HL-60 (cell line): Measurements from ENCODE around the gene BTF3.
A peak's percentile ranks its signal among the peaks of the same experiment; 100 is the strongest.

Source experiments
- DNase-seq, 2 experiments: peaks; one replicate each; pipeline ENCODE4 v3.0.0-alpha.2; 2010 to 2020; ENCODE audit warnings: low read depth in 1 of 2, low spot score in 1 of 2
- H3K27ac ChIP-seq: fragments of 250-450 bp; sonication (Bioruptor Pico); replicated peaks from 2 replicates; pipeline ENCODE4 v1.5.1; 2020; ENCODE audit warnings: mild to moderate bottlenecking, moderate library complexity
- H3K27me3 ChIP-seq: fragments of 250-450 bp; sonication (Bioruptor Pico); 2 replicates; pipeline ENCODE4 v1.5.1; 2021; ENCODE audit warnings: mild to moderate bottlenecking, moderate library complexity; ENCODE audit not compliant: insufficient read depth, poor library complexity, severe bottlenecking
- H3K4me3 ChIP-seq: replicated peaks from 2 replicates; pipeline ENCODE4 v1.5.1; 2011; ENCODE audit warnings: mild to moderate bottlenecking, control low read depth, low read length; ENCODE audit not compliant: insufficient read depth
- CTCF ChIP-seq: IDR thresholded peaks from one replicate; pipeline ENCODE4 v1.5.1; 2011; ENCODE audit warnings: low read length, control low read depth, inconsistent platforms; ENCODE audit not compliant: insufficient read depth
- GABPA ChIP-seq: IDR thresholded peaks from 2 replicates; pipeline ENCODE4 v1.6.1; 2012; ENCODE audit warnings: low read depth
- POLR2AphosphoS5 ChIP-seq: IDR thresholded peaks from 2 replicates; pipeline ENCODE4 v1.6.1; 2012; ENCODE audit warnings: low read depth
- REST ChIP-seq: IDR thresholded peaks from 2 replicates; pipeline ENCODE4 v1.6.1; 2012; ENCODE audit warnings: low read depth; ENCODE audit not compliant: insufficient replicate concordance
- SPI1 ChIP-seq: IDR thresholded peaks from 2 replicates; pipeline ENCODE4 v1.6.1; 2012; ENCODE audit warnings: low read depth, mild to moderate bottlenecking, borderline replicate concordance
- long read RNA-seq: library from polyadenylated mRNA; unstranded; transcript quantifications from one replicate; pipeline ENCODE4 v2.0.0, GENCODE V29; 2020

The BTF3 gene
- long read RNA-seq, transcript BTF3-201 (6 exons, 897 nt), result major isoform, 965 of 1,158 reads
- long read RNA-seq, transcript BTF3-202 (6 exons, 1,237 nt), result minor isoform, 176 of 1,158 reads
- long read RNA-seq, partial matches to known transcripts, result 4 of 1,158 reads
- long read RNA-seq, other reads (novel, unspliced or antisense), result 11 of 1,158 reads

- peak; percentile 79 to 92 for DNase-seq
- H3K4me3 ChIP-seq, result peak within 1 kb of the TSS; percentile 76
- no peaks in the 10 kb centered on the region for H3K27me3 ChIP-seq
- TF ChIP-seq POLR2AphosphoS5 (peak; percentile 85), CTCF (no peak), REST (peak; percentile 50), SPI1 (peak; percentile 38; the same call in 1 of the 2 replicates), GABPA (peak; percentile 79)
- peak within 1 kb of the TSS; percentile 96 for H3K27ac ChIP-seq
Observed at GRCh38 chr5:73498057-73498992, at the start of gene BTF3. BTF3 (plus strand) TSS chr5:73498442; CDS start chr5:73498668, 226 bp downstream.

DNA sequence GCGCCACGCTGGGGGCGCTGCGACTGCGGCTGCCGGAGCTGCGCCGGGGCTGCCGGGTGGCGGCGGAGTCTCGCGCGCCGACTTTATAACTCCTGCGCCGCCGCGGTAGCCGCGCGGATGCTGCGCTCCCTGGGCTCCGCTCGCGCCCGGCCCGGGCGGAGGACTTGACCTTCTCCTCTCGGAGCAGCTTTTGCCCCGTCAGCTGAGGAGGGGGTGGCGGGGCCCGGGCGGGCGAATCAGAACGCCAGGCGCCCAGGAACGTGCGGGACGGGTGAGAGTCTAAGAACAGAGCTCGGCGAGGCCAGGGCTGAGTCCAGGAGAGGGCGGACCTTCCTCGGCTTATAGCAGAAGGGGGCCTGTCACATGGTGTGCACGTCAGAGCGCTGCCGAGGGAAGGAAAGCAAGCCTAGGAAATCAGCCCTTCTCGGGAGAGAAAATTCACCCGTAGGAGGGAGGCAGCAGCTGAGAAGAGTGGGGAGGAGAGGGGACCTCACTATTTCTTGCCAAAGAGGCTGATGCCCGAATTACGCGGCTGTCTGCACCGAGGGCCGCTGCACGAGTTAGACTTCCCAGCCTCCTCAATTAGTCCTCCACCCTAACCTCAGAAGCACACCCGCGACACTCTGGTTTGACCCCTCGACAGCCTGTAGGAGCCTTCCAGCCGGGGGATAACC lies 49.6 kb upstream of the BTF3 start, which contains the start of gene FOXD1:
TSS of gene FOXD1 (minus strand) at position 315 of the 674 bp plus-strand sequence. CDS start 415 bp downstream, outside the sequence.
- no peak within 1 kb of the TSS for H3K27ac ChIP-seq
- H3K27me3 ChIP-seq, result peaks cover 30% of the 10 kb centered on the region
- peak within 1 kb of the TSS; percentile 32 for H3K4me3 ChIP-seq
- peak in 1 of 2 experiments; percentile 9 for DNase-seq
- TF ChIP-seq CTCF (no peak), GABPA (no peak), REST (no peak), SPI1 (no peak), POLR2AphosphoS5 (no peak)

GRCh38 chr5:73450137-73450536 lies 48.1 kb upstream of the BTF3 start:
- no peak overlapping the region for H3K27ac ChIP-seq
- H3K27me3 ChIP-seq, result peaks cover 26% of the 10 kb centered on the region

More at GRCh38 chr5:73450137-73450536, 48.1 kb upstream of the BTF3 start:
- H3K4me3 ChIP-seq, result no peak overlapping the region
- DNase-seq, result no peak
- no peak for TF ChIP-seq SPI1
- no peak for TF ChIP-seq REST
- TF ChIP-seq CTCF, result no peak
- no peak for TF ChIP-seq POLR2AphosphoS5
- TF ChIP-seq GABPA, result no peak
